Chondrocyte (in vitro differentiated cells): ENCODE data around the gene GSKIP. TPM values are rescaled to one million over a fixed set of nuclear protein-coding genes. Genes with fewer than 3 reads are reported as not detected.

ENCODE experiments used
- DNase-seq: peaks from one replicate; pipeline ENCODE4 v3.0.0; 2021; ENCODE audit warnings: mixed read lengths, low spot score
- H3K27ac Mint-ChIP-seq: one replicate; pipeline ENCODE4 v1.8.0; 2021; ENCODE audit warnings: mild to moderate bottlenecking, moderate library complexity, mixed read lengths; ENCODE audit not compliant: unreplicated experiment
- H3K27me3 Mint-ChIP-seq: 2 replicates; pipeline ENCODE4 v1.8.0; 2021; ENCODE audit warnings: low read depth, mixed read lengths
- H3K36me3 Mint-ChIP-seq: 2 replicates; pipeline ENCODE4 v1.8.0; 2021; ENCODE audit warnings: low read depth, mixed read lengths
- H3K4me1 Mint-ChIP-seq: 2 replicates; pipeline ENCODE4 v1.8.0; 2021; ENCODE audit warnings: low read depth, mild to moderate bottlenecking, mixed read lengths
- H3K4me3 Mint-ChIP-seq: one replicate; pipeline ENCODE4 v1.8.0; 2021; ENCODE audit warnings: mild to moderate bottlenecking, moderate library complexity, mixed read lengths; ENCODE audit not compliant: unreplicated experiment
- H3K9me3 Mint-ChIP-seq: 2 replicates; pipeline ENCODE4 v1.8.0; 2021; ENCODE audit warnings: low read depth, mixed read lengths
- long read RNA-seq: library from polyadenylated mRNA; stranded (forward); transcript quantifications from one replicate; pipeline ENCODE4 v2.0.0, GENCODE V29; 2021
- total RNA-seq: library from RNA; stranded (reverse); gene quantifications from 3 replicates; pipeline ENCODE4 v1.2.1, GENCODE V29; 2021
- TF ChIP-seq, protein P1 (sequence below): fragments of 200-600 bp; sonication (generic); IDR thresholded peaks from 2 replicates; pipeline ENCODE4 v1.5.0; 2021; ENCODE audit warnings: antibody characterized with exemption, mild to moderate bottlenecking, moderate library complexity

GSKIP gene
- total RNA-seq: 15.0 to 22.4 TPM (median 19.4 TPM) in 3 replicates
- long read RNA-seq, transcript GSKIP-205 (4 exons, 2,218 nt): major isoform, 35 of 38 reads
- long read RNA-seq, partial matches to known transcripts: 1 of 38 reads
- long read RNA-seq, other reads (novel, unspliced or antisense): 2 of 38 reads

DNA sequence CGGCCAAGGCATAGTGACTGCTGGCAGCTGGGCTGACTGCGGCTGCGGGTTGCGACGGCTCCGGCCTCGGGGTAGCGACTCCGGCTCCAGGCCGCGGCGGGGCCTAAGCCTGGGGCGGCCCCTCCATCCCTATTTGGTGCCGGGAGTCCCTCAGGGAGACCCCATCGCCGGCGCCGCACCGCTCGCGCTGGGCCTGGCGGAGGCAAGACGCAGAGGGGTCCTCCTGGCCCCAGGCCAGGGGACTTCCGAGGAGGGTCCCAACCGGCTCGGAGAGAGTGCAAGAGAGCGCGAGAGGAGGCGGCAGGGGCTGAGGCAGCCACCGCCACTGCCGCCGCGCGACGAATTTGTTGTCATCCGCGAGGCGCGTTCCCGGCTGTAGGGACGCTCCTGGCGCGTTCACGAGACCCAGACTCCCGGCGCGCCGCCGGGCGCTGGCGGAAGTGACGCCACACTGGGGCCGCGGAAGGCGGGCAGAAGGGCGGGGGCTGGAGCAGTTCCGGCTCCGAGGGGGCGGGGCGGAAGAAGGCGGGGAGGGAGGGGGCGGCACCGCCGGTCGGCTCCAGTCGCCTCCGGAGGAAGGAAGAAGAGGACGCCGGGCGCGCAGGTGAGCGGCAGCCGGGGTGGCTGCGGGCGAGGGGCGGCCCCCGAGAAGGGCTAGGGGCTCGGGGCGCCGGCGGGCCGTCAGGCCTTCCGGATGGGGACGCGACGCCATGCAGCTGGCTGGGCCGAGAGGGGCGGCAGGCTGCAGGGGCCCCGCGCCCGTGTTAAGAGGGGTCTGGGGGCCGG, at the start of gene GSKIP, which contains the start of gene ATG2B:
GSKIP (plus strand) TSS at position 562 of the 786 bp plus-strand sequence. CDS start 18,722 bp downstream, outside the sequence.
ATG2B (minus strand) TSS at position 377 of the 786 bp plus-strand sequence; CDS start at position 12, 365 bp downstream.
- peak; percentile 97 for DNase-seq
- H3K9me3 Mint-ChIP-seq: no peaks in the 10 kb centered on the region
- H3K27ac Mint-ChIP-seq: peak within 1 kb of the TSS; percentile 92
- no peaks in the 10 kb centered on the region for H3K36me3 Mint-ChIP-seq
- no peaks in the 10 kb centered on the region for H3K27me3 Mint-ChIP-seq
- H3K4me3 Mint-ChIP-seq: peak within 1 kb of the TSS; percentile 92
- H3K4me1 Mint-ChIP-seq: peaks cover 41% of the 10 kb centered on the region
- TF ChIP-seq, protein P1, sequence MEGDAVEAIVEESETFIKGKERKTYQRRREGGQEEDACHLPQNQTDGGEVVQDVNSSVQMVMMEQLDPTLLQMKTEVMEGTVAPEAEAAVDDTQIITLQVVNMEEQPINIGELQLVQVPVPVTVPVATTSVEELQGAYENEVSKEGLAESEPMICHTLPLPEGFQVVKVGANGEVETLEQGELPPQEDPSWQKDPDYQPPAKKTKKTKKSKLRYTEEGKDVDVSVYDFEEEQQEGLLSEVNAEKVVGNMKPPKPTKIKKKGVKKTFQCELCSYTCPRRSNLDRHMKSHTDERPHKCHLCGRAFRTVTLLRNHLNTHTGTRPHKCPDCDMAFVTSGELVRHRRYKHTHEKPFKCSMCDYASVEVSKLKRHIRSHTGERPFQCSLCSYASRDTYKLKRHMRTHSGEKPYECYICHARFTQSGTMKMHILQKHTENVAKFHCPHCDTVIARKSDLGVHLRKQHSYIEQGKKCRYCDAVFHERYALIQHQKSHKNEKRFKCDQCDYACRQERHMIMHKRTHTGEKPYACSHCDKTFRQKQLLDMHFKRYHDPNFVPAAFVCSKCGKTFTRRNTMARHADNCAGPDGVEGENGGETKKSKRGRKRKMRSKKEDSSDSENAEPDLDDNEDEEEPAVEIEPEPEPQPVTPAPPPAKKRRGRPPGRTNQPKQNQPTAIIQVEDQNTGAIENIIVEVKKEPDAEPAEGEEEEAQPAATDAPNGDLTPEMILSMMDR: no peak

DNA sequence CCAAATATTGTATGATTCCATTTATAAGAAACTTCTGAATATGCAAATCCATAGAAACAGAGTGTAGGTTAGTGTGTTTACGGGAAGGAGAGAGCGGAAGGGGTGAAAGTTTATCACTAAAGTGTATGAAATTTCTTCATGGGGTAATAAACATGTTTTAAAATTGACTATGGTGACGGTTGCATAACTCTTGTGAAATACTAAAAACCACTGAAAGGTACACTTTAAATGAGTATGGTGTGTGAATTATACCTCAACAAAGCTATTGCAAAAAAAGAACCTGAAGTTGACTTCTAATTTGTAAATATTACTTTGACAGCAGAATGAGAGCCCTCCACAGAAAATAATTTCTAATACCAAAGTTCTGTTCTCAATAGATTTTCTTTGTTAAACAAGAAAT, 47.2 kb upstream of the GSKIP start:
- Mint-ChIP-seq H3K27ac (no peak overlapping the region), H3K27me3 (no peaks in the 10 kb centered on the region)
- TF ChIP-seq, protein P1: no peak

DNA sequence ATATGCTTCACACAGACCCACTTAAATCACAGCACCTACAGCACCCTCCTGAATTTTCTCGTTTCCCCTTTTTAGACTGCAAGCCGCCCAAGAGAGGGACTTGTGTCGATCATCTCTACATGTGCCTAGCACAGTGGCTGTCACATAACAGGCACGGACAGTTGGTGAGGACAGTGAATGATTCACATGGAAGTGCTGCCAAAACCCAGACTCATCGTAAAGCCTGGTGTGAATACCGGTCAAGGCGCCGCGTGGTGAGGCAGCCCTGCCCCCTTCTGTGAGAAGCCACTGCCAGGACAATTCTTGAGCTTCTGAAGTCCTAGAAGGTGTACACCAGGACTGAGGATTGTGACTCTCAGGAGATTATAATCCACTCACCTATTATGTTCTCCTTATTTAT, 44.5 kb upstream of the GSKIP start:
- Mint-ChIP-seq H3K4me1 (no peaks in the 10 kb centered on the region), H3K27ac (no peak overlapping the region), H3K27me3 (no peaks in the 10 kb centered on the region), H3K36me3 (peaks cover 34% of the 10 kb centered on the region), H3K4me3 (no peak overlapping the region), H3K9me3 (no peaks in the 10 kb centered on the region)
- no peak for DNase-seq
- TF ChIP-seq, protein P1: no peak

More for the DNA sequence above, 47.2 kb upstream of the GSKIP start:
- no peak for DNase-seq
- no peaks in the 10 kb centered on the region for H3K9me3 Mint-ChIP-seq
- H3K36me3 Mint-ChIP-seq: peaks cover 27% of the 10 kb centered on the region
- no peaks in the 10 kb centered on the region for H3K4me1 Mint-ChIP-seq
- H3K4me3 Mint-ChIP-seq: no peak overlapping the region

GRCh38 chr14:96320605-96321004, 42.7 kb upstream of the GSKIP start:
- Mint-ChIP-seq H3K36me3 (peaks cover 35% of the 10 kb centered on the region), H3K4me3 (no peak overlapping the region), H3K27ac (no peak overlapping the region), H3K27me3 (no peaks in the 10 kb centered on the region), H3K9me3 (no peaks in the 10 kb centered on the region), H3K4me1 (no peaks in the 10 kb centered on the region)
- TF ChIP-seq, protein P1: no peak
- no peak for DNase-seq

DNA sequence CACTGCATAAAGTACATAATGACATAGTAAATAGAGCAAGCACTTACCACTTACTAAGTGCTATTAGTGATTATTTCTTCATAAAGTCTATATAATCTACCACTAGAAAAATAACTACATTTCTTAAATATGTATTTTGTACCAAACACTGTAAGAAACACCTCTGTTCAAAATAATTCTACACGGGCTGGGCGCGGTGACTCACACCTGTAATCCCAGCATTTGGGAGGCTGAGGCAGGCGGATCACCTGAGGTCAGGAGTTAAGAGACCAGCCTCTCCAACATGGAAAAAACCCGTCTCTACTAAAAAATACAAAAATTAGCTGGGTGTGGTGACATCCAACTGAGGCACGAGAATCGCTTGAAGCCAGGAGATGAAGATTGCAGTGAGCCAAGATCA, 39.1 kb upstream of the GSKIP start:
- H3K36me3 Mint-ChIP-seq: peaks cover 21% of the 10 kb centered on the region
- no peak for DNase-seq
- no peaks in the 10 kb centered on the region for H3K27me3 Mint-ChIP-seq
- TF ChIP-seq, protein P1: no peak
- H3K9me3 Mint-ChIP-seq: no peaks in the 10 kb centered on the region
- H3K27ac Mint-ChIP-seq: no peak overlapping the region
- H3K4me1 Mint-ChIP-seq: no peaks in the 10 kb centered on the region
- no peak overlapping the region for H3K4me3 Mint-ChIP-seq
